Liver (tissue), 9 donors: ENCODE results near the gene COPZ1. TPM values are rescaled to one million over a fixed set of nuclear protein-coding genes. Genes with fewer than 3 reads are reported as not detected.

ENCODE experiments used
- DNase-seq: peaks from one replicate; pipeline ENCODE4 v3.0.0-alpha.2; 2017; ENCODE audit warnings: low spot score
- H3K27ac ChIP-seq, 2 donors: one replicate each; pipeline ENCODE4 v1.7.0; 2013; ENCODE audit warnings: inconsistent platforms in 2 of 2, low read length in 2 of 2, control low read depth in 1 of 2, low read depth in 1 of 2, mild to moderate bottlenecking in 1 of 2
- H3K27me3 ChIP-seq, 4 donors: one replicate each; pipeline versions ENCODE4 v1.6.1 to v1.7.0; 2013; ENCODE audit warnings: low read length in 3 of 4, inconsistent platforms in 1 of 4, mild to moderate bottlenecking in 1 of 4, moderate library complexity in 1 of 4; ENCODE audit not compliant: control insufficient read depth in 4 of 4, insufficient read depth in 4 of 4
- H3K36me3 ChIP-seq, 4 donors: one replicate each; pipeline versions ENCODE4 v1.6.1 to v1.7.0; 2013; ENCODE audit warnings: low read length in 3 of 4, mild to moderate bottlenecking in 3 of 4, low read depth in 1 of 4, moderate library complexity in 1 of 4; ENCODE audit not compliant: control insufficient read depth in 4 of 4, insufficient read depth in 3 of 4
- H3K4me1 ChIP-seq, 4 donors: one replicate each; pipeline versions ENCODE4 v1.6.1 to v1.7.0; 2013; ENCODE audit warnings: low read length in 3 of 4, mild to moderate bottlenecking in 3 of 4, moderate library complexity in 1 of 4; ENCODE audit not compliant: control insufficient read depth in 4 of 4, insufficient read depth in 4 of 4
- H3K4me3 ChIP-seq, 3 donors: one replicate each; pipeline versions ENCODE4 v1.6.1 to v1.7.0; 2013; ENCODE audit warnings: low read length in 3 of 3, control low read depth in 1 of 3, low read depth in 1 of 3, mild to moderate bottlenecking in 1 of 3
- H3K9ac ChIP-seq, 2 donors: one replicate each; pipeline ENCODE4 v1.7.0; 2013; ENCODE audit warnings: low read length in 2 of 2, mild to moderate bottlenecking in 2 of 2, moderate library complexity in 2 of 2, control low read depth in 1 of 2, low read depth in 1 of 2
- H3K9me3 ChIP-seq, 4 donors: one replicate each; pipeline versions ENCODE4 v1.6.1 to v1.7.0; 2013; ENCODE audit warnings: low read length in 3 of 4; ENCODE audit not compliant: control insufficient read depth in 4 of 4
- EGR1 ChIP-seq, 2 donors: IDR thresholded peaks; 2 replicates each; pipeline ENCODE4 v1.6.1; 2016 to 2018; ENCODE audit warnings: antibody characterized with exemption in 2 of 2, low read depth in 2 of 2
- FOXA1 ChIP-seq: IDR thresholded peaks from 2 replicates; pipeline ENCODE4 v1.6.1; 2016; ENCODE audit warnings: antibody characterized with exemption
- FOXA2 ChIP-seq: IDR thresholded peaks from 2 replicates; pipeline ENCODE4 v1.6.1; 2016; ENCODE audit warnings: antibody characterized with exemption
- GABPA ChIP-seq, 2 donors: IDR thresholded peaks in 1 of 2; conservative IDR thresholded peaks in 1 of 2; 2 replicates each; pipeline ENCODE4 v1.6.1; 2016; ENCODE audit warnings: antibody characterized with exemption in 2 of 2, mild to moderate bottlenecking in 1 of 2, moderate library complexity in 1 of 2
- HNF4G ChIP-seq: IDR thresholded peaks from 2 replicates; pipeline ENCODE4 v1.6.1; 2016; ENCODE audit warnings: antibody characterized with exemption
- JUND ChIP-seq, 2 donors: IDR thresholded peaks; 2 replicates each; pipeline ENCODE4 v1.6.1; 2016; ENCODE audit warnings: antibody characterized with exemption in 2 of 2
- MAX ChIP-seq: IDR thresholded peaks from 2 replicates; pipeline ENCODE4 v1.6.1; 2016; ENCODE audit warnings: antibody characterized with exemption
- NR2F2 ChIP-seq: IDR thresholded peaks from 2 replicates; pipeline ENCODE4 v1.6.1; 2016; ENCODE audit warnings: antibody characterized with exemption
- RAD21 ChIP-seq, 2 donors: IDR thresholded peaks; 2 replicates each; pipeline ENCODE4 v1.6.1; 2016; ENCODE audit warnings: antibody characterized with exemption in 2 of 2, mild to moderate bottlenecking in 2 of 2
- REST ChIP-seq: IDR thresholded peaks from 2 replicates; pipeline ENCODE4 v1.6.1; 2016; ENCODE audit warnings: antibody characterized with exemption, mild to moderate bottlenecking
- RXRA ChIP-seq, 2 donors: IDR thresholded peaks; 2 replicates each; pipeline ENCODE4 v1.6.1; 2017 to 2018; ENCODE audit warnings: antibody characterized with exemption in 2 of 2, mild to moderate bottlenecking in 1 of 2
- SP1 ChIP-seq: IDR thresholded peaks from 2 replicates; pipeline ENCODE4 v1.6.1; 2018; ENCODE audit warnings: antibody characterized with exemption, mild to moderate bottlenecking
- TAF1 ChIP-seq: conservative IDR thresholded peaks from 2 replicates; pipeline ENCODE4 v1.6.1; 2016; ENCODE audit warnings: antibody characterized with exemption, mild to moderate bottlenecking
- YY1 ChIP-seq: IDR thresholded peaks from 2 replicates; pipeline ENCODE4 v1.6.1; 2016; ENCODE audit warnings: antibody characterized with exemption, mild to moderate bottlenecking
- WGBS: extraction: QIAGEN DNeasy Blood & Tissue Kit; methylation state at CpG from one replicate; pipeline ENCODE4 v1.1.7; 2013; 5-methylcytosine and 5-hydroxymethylcytosine counted together
- polyA plus RNA-seq, 2 donors: library from polyadenylated mRNA; stranded (reverse) in 1 of 2; unstranded in 1 of 2; fragments of 200-250 nt in 1 of 2; fragments of >200 nt in 1 of 2; fragmentation: Nextera tagmentation in 1 of 2; extraction: Ambion mirVana in 1 of 2; gene quantifications; one replicate each; pipeline versions ENCODE4 v1.2.1 to v1.2.3, GENCODE V29; 2013 to 2015
- total RNA-seq, 2 donors: library from RNA; depleted of rRNA; stranded (reverse); fragments of >200 nt; gene quantifications; one replicate each; pipeline ENCODE4 v1.2.3, GENCODE V29; 2014
- TF ChIP-seq, protein P1 (sequence below): IDR thresholded peaks from 2 replicates; pipeline ENCODE4 v1.6.1; 2016; ENCODE audit warnings: antibody characterized with exemption
- TF ChIP-seq, protein P2 (sequence below): fragments of 150-350 bp; IDR thresholded peaks from 2 replicates; pipeline ENCODE4 v1.5.1; 2017; ENCODE audit warnings: improper control_type of control experiment, low read depth, low read length; ENCODE audit not compliant: missing input control
- TF ChIP-seq, protein P3 (sequence below): IDR thresholded peaks from 2 replicates; pipeline ENCODE4 v1.6.1; 2016; ENCODE audit warnings: antibody characterized with exemption
- donor health status: healthy.
- donor health status: healthy.
- donor health status: healthy.
- donor health status: healthy.
- donor health status: healthy.

The COPZ1 gene
- total and polyA plus RNA-seq, 4 donors, result 54.6 to 92.6 (median 79.8) TPM

DNA sequence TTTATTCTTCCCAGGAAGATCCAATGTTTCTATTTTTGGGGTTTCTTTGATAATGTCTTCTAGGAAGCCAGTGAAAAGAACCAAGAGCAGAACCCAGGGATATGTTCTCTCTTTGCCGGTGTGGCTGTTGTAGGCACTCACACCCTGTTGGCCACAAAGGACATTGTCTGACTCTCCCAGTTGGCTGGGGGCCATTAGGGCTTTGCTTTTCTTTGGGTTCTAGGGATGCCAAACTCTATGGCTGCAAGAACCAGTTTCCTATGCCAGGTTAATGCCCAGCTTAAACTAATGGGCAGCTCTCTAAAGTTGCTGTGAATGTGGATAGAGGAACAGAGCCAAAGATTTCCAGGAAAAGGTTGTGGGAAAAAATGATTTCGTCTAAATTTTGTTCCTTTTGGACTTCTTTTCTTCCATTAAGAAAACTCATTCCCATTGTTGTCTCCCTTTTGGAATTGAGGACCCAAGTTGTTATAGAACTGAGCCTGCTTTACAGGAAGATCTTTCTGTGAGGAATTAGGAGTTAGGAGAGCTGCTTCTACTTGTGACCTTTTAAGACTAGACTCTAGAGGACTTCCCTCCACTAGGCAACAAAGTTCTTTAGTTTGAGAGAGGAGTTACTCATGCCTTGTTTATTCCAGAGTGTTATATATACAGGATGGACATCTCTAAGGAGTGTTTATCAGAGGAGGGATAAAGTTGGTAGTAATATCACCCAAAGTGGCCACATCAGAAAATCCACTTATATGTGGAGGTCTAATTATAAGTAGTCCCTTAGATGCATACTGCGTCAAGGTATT is 13.1 kb downstream of the COPZ1 start:
- H3K27me3 ChIP-seq, result no peaks in the 10 kb centered on the region
- no peaks in the 10 kb centered on the region for H3K9me3 ChIP-seq
- no peak overlapping the region for H3K4me3 ChIP-seq
- 58% methylated on average over 3 of the region's 3 CpGs for WGBS
- H3K9ac ChIP-seq, result no peak overlapping the region
- no peak for TF ChIP-seq TAF1
- TF ChIP-seq RAD21 (IDR thresholded peaks at IDR 0.05), result no peak
- no peak for TF ChIP-seq FOXA2
- no peak for TF ChIP-seq YY1
- no peak for TF ChIP-seq FOXA1
- TF ChIP-seq, protein P1, sequence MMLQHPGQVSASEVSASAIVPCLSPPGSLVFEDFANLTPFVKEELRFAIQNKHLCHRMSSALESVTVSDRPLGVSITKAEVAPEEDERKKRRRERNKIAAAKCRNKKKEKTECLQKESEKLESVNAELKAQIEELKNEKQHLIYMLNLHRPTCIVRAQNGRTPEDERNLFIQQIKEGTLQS, result no peak
- no peak for TF ChIP-seq HNF4G
- TF ChIP-seq GABPA (IDR thresholded peaks at IDR 0.05 in 1 of 2, conservative IDR thresholded peaks at IDR 0.05 in 1 of 2), result no peak
- no peak for TF ChIP-seq JUND (IDR thresholded peaks at IDR 0.05)
- TF ChIP-seq SP1, result no peak
- no peak for TF ChIP-seq MAX
- TF ChIP-seq REST, result no peak
- TF ChIP-seq EGR1 (IDR thresholded peaks at IDR 0.05; ENCODE audit: low read depth in 2 of 2), result no peak
- H3K4me1 ChIP-seq, result peaks cover 5 to 26% (median 13%) of the 10 kb centered on the region in 4 donors
- no peak overlapping the region for H3K27ac ChIP-seq
- peaks cover 2 to 24% (median 18%) of the 10 kb centered on the region in 4 donors for H3K36me3 ChIP-seq
- DNase-seq, result no peak

DNA sequence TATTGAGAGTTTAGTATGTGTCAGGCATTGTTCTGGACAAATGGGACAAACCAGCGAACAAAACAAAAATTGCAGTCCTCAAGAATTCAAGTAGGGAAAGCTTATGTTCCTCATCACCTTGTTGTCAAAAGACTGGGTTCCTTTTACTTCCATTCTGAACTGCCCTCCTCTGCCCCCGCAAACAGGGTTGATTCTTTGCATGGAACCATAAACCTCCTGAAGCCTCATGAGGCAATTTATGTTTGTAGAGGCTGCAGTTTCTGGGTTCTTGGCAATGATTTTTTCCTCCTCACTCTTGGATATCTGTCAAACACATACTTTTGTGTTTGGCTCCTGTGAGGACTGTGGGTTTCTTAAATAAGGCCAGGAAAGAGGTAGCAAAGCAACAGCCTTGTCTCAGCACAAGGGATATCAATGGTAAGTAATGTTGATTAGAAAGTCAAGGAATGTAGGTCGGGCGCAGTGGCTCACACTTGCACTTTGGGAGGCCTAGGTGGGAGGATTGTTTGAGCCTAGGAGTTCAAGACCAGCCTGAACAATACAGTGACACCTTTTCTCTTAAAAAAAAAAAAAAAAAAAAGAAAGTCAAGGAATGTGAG is 13.9 kb downstream of the COPZ1 start:
- TF ChIP-seq, protein P1, result no peak
- TF ChIP-seq RXRA (IDR thresholded peaks at IDR 0.05), result no peak
- TF ChIP-seq EGR1 (IDR thresholded peaks at IDR 0.05; ENCODE audit: low read depth in 2 of 2), result no peak
- TF ChIP-seq NR2F2, result no peak
- TF ChIP-seq, protein P2, sequence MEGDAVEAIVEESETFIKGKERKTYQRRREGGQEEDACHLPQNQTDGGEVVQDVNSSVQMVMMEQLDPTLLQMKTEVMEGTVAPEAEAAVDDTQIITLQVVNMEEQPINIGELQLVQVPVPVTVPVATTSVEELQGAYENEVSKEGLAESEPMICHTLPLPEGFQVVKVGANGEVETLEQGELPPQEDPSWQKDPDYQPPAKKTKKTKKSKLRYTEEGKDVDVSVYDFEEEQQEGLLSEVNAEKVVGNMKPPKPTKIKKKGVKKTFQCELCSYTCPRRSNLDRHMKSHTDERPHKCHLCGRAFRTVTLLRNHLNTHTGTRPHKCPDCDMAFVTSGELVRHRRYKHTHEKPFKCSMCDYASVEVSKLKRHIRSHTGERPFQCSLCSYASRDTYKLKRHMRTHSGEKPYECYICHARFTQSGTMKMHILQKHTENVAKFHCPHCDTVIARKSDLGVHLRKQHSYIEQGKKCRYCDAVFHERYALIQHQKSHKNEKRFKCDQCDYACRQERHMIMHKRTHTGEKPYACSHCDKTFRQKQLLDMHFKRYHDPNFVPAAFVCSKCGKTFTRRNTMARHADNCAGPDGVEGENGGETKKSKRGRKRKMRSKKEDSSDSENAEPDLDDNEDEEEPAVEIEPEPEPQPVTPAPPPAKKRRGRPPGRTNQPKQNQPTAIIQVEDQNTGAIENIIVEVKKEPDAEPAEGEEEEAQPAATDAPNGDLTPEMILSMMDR, result no peak
- TF ChIP-seq REST, result no peak
- TF ChIP-seq SP1, result no peak
- no peak for TF ChIP-seq MAX
- TF ChIP-seq, protein P3, sequence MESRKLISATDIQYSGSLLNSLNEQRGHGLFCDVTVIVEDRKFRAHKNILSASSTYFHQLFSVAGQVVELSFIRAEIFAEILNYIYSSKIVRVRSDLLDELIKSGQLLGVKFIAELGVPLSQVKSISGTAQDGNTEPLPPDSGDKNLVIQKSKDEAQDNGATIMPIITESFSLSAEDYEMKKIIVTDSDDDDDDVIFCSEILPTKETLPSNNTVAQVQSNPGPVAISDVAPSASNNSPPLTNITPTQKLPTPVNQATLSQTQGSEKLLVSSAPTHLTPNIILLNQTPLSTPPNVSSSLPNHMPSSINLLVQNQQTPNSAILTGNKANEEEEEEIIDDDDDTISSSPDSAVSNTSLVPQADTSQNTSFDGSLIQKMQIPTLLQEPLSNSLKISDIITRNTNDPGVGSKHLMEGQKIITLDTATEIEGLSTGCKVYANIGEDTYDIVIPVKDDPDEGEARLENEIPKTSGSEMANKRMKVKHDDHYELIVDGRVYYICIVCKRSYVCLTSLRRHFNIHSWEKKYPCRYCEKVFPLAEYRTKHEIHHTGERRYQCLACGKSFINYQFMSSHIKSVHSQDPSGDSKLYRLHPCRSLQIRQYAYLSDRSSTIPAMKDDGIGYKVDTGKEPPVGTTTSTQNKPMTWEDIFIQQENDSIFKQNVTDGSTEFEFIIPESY, result no peak
- WGBS, result 97% methylated on average over 4 of the region's 4 CpGs
- no peak overlapping the region for H3K9ac ChIP-seq
- no peaks in the 10 kb centered on the region for H3K27me3 ChIP-seq
- peaks cover 3 to 31% (median 24%) of the 10 kb centered on the region in 4 donors for H3K36me3 ChIP-seq
- H3K27ac ChIP-seq, result no peak overlapping the region
- no peak overlapping the region for H3K4me3 ChIP-seq
- no peaks in the 10 kb centered on the region for H3K9me3 ChIP-seq
- DNase-seq, result no peak
- H3K4me1 ChIP-seq, result peaks cover 5 to 26% (median 13%) of the 10 kb centered on the region in 4 donors
